Loucy (cell line): ENCODE results near the gene MRI1.

ENCODE experiments used
- CTCF ChIP-seq: fragments of 200-600 bp; sonication (generic); conservative IDR thresholded peaks from 2 replicates; pipeline ENCODE4 v1.5.1; 2014; ENCODE audit warnings: mild to moderate bottlenecking, antibody characterized with exemption, low read length
- EZH2phosphoT487 ChIP-seq: fragments of 200-600 bp; IDR thresholded peaks from 2 replicates; pipeline ENCODE4 v1.6.1; 2018; ENCODE audit warnings: antibody characterized with exemption, mild to moderate bottlenecking, moderate library complexity, borderline replicate concordance

DNA sequence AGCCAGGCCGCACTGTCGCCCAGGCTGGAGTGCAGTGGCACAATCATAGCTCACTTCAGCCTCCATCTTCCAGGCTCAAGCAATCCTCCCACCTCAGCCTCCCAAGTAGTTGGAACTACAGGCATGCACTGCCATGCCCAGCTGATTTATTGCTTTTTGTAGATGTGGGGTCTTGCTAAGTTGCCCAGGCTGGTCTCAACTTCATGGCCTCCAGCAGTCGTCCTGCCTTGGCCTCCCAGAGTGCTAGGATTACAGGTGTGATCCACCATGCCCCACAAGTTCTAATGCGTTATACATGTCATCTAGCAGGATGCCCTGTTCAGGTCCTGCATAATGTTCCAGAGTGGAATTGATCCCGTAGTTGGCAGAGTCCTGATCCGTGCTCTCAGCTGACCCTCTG lies 14.5 kb downstream of the MRI1 start:
- TF ChIP-seq CTCF, result no peak
- no peak for TF ChIP-seq EZH2phosphoT487
